IPS-NIHi11 (cell line): ENCODE results near the gene THSD4.
"Not testable (repeated sequence)": the region's sequence is repeated elsewhere in the genome, so short reads cannot be mapped to it uniquely, and the experiment has no call there.

Source experiments
- DNase-seq: peaks from one replicate; pipeline ENCODE4 v3.0.0; 2012; ENCODE audit warnings: mixed read lengths, low spot score

Gene THSD4

DNA sequence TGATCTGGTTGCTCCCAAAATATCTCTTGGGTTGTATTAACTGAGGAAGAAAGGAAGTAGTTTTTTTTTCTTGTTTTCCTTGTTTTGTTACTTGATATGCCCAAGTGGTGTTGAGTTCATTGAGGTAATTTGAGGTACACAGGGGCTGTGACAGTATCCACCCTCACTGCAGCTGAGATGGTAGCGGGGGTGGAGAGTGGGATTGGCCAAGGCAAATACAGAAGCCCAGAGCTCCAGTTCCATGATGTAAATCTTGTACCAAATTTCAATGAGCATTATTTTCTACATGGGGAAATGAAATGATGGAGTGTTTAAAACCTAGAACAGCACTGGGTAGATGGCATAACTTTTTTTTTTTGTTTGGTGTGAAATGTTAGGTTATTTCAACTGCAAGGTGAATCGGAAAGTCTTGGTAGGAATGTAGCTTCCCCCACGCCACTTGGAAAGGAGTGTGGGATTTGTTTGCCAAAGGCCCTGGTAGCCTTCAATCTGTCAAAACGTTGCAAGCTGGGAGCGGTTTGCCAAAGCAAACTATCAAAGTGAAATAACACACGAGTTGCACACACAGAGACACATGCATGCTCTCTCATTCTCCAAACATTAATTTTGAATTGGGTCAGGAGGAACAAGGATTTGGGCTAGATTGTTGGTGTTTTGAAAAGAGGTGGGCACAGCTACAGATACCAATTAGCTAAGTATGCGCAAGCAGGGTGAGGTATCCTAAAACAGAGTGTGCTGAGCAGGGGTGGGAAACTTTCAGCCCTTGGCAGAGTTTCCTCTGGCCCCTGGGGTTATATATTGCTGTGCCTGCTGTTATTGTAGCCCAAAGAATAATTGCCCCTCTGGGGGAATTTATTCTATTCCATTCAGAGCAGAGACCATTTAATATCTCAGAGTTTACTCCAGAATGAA, 34.6 kb downstream of the THSD4 start:
- no peak for DNase-seq

DNA sequence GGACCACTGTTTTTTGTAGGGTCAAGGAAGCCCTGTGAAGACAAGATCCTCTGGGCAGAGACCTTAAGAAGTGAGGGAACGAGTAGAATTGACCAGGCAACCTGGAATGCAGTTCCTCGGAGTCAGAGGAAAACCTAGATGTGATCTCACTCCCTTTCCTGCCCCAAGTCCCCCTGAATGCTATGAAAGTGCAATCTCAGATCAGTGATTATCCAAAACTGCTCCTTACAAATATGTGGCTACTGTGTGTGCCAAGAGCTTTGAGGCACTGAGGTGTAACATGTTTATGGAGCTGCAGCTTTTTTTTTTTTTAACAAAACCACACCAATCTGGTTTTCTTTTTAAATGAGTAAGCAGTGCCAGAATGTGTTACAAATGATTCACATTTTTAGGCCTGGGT, 35.8 kb downstream of the THSD4 start:
- no peak for DNase-seq

DNA sequence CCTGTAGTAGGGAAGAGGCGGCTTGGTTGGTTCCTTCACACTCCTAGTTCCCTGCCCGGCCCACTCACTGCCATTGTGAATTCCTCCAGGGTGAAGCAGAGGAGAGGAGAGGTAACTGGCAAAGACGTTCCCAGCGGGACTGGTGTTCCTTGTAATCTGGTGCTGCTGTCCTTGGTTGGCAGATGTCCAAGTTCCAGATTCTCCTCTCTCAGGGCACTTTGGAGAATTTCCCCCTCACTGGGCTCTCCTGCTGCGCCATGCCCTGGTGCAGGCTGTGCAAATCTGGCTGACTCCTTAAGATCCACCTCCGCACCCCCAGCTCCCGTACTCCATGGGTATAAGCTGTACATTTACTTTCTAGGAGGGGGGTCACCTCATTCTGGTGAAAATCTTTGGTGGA, 37.3 kb downstream of the THSD4 start:
- no peak for DNase-seq

DNA sequence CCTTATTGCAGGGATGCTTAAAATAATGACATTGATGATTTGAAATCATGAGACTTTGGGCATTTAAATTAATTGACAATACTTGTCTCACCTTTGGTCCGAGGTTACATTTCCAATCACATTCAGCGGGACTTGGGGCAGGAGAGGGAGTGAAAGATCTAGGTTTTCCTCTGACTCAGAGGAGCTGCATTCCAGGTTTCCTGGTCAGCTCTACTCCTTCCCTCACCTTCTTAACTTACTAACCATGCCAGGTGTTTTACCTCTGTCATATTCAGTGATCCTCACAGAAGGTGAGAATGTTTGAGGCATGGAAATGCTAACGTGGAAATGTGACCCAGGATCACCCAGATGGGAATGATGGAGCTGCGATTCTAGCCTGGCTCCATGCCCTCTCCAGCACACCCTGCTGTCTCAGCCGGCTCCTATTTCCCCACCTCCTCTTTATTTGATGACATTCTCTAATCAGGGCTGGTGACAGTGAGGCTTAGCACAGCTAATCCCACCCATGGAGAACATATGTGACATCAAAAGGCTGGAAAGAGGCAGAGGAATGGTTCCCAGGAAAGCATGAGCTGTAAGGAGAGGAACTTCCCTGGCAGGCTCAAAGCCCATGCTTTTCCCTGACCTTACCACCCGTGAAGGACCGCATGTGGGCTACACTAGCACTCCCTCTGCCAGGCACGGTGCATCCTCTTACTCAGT, 38.7 kb downstream of the THSD4 start:
- DNase-seq, result no peak

DNA sequence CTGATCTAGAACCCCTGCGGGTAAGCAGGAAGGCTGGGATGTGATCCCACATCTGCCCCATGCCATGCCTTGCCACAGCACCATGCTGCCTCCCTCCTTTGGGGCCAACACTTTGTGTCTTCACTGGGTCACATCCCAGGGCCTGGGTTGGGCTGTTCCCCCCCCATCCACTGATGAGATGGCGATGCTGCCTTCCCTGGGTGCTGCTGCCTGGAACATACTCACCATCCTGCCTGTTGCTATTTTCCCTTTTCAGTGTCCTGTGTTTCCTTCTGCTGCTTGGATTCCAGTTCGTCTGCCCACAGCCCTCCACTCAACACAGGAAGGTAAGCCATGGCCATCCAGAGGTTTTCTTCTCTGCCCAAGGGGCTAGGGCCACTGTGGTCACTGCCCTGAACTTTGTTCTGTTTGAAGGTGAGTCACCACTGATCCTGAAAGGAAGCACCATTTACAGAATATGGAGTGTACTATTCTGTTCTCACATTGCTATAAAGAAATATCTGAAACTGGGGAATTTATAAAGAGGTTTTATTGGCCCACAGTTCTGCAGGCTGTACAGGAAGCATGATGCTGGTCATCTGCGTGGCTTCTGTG, 39.4 kb downstream of the THSD4 start:
- no peak for DNase-seq

DNA sequence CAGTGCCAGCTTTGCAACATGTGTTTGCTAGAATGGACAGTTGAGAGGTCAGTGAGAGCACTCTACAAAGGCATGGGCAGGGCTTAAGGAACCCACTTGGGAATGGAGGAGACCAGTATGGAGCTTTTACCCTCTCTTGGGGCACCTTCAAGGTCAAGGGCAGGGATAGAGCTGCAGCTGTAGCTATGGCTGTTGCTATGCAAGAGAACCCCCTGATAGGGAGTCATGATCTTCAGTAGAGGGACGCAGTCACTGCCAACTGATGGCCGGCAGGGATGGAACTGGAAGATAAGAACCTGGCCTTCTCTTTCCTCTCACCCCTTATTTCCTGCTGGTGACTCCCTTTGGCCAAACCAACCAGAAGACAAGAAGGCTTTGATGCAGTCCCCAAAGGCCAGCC, 40.3 kb downstream of the THSD4 start:
- no peak for DNase-seq

DNA sequence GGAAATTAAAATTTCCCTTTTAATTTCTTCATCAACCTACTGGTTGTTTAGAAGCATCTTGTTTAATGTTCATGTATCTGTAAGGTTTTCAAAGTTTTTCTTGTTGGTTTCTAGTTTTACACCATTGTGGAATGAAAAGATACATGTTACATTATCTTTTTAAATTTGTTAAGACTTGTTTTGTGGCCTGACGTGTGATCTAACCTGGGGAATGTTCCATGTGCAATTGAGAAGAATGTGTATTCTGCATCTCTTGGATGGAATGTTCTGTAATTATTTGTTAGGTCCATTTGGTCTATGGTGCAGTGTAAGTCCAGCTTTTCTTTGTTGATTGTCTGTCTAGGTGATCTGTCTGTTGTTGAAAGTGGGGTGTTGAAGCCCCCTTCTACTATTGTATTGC, 45.7 kb downstream of the THSD4 start:
- no peak for DNase-seq

DNA sequence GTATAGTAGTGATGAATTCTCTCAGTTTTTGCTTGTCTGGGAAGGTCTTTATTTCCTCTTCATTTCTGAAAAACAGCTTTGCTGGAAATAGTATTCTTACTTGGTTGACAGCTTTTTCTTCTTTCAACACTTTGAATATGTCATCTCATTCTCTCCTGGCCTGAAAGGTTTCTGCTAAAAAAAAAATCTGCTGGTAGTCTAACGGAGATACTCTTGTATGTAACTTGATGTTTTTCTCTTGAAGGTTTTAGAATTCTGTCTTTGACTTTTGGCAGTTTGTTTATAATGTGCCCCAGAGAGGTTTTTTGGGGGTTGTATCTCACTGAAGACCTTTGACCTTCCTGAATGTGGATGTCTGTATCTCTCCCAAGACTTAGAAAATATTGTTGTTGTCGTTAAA, 47.0 kb downstream of the THSD4 start:
- no peak for DNase-seq

DNA sequence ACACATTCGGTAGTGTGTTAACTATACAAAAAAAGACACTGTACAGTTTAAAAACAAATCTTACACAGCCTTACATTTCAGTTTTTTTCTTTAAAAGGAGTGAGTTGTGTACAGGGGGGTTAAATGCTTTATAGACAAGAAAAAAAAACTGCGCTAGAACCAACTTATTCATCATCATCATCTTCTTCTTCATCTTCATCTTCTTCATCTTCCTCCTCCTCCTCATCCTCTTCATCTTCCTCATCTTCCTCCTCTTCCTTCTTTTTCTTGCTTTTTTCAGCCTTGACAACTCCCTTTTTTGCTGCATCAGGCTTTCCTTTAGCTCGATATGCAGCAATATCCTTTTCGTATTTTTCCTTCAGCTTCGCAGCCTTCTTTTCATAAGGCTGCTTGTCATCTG, 49.3 kb downstream of the THSD4 start:
- not testable (repeated sequence) for DNase-seq

DNA sequence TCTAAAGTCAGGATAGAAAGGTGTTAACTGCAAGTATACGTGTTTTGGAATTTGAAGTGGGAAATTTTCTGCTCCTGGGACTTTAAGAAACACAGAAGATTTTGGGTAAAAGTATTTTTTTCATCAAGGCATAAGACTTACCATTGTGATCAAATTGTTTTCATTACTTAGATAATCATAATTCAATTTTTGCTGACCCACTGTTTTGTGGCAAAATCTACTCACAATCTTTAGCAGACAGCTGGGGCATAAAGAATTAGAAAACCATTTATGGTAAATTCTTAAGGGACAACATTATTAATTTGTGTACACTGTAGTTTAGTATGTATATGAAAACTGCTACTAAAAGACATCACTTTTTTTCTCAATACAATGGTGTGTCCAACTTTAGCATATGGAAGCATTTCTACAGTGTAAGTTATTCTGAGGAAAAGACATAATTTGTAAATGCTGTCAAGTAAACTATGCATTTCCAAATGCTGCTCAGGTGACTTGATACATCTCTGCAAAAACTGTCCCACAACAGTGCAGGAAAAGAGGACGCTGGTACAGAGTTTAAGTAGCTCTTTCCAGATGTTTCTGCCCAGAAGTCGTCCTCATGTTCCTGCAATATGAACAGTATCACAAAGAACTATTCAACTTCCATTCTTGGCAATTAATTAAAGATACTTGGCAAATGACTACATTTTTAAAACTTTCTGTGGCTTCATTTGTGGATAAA, 52.3 kb downstream of the THSD4 start:
- no peak for DNase-seq

DNA sequence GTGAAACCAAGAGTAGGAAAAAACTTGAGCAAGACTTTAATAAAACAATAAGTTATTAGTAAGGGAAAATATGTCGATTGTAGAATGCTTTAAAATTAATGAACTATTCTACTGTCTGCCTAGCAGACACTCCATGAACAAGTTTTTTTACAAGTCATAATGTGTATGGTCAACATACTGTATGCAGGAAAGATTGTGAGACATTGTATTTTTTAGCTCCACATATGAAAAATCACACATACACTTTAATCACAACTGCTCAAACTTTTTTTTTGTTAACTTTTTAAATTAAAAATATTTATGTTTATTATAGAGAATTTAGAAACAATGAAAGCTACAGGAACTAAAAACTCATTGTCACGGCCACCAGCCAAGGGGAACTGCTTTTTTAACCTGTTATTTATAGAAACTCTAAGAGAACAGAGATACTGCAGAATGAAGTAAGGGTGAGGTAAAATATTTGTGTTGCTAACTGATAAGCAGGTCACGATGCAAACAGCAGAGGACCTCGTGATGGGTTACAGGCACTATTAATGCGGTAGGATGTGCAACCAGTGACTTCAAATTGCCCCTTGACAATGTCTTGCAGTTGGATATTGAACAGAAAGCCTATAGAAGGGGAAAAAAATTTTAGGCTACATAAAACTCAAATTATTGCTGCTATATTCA, 53.0 kb downstream of the THSD4 start:
- DNase-seq, result no peak

DNA sequence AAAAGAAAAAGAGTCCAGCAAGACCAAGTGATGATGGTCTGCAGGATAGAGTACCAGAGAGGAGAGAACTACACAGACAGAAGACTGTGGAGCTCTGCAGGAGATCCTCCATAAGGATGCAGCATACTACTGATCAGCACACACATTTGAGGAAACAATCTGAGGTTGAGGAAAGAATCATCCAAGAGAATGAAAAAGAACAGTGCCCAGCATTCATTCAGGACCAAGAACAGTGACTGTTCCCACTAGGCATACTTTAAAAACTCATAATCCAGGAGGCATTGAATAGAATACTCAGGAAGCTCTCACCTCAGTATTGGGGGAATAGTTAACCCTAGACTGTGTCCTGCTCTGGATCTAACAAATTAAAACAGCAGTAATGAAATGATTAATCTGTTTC, 54.9 kb downstream of the THSD4 start:
- DNase-seq, result no peak

DNA sequence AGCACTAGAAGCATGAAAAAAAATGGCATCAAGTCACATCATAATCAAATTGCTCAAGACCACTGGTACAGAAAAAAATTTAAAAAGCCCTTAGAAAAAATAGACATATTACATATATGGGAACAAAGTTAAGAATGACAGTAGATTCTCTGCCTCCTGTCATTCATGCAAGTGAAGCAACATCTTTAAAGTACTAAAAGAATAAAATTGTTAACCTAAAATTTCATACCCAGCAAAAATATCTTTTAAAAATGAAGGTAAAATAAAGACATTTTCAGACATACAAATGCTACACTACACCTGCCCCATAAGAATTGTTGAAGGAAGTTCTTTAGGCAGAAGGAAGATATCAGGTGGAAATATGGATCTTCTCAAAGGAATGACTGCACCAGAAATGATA, 55.9 kb downstream of the THSD4 start:
- no peak for DNase-seq

DNA sequence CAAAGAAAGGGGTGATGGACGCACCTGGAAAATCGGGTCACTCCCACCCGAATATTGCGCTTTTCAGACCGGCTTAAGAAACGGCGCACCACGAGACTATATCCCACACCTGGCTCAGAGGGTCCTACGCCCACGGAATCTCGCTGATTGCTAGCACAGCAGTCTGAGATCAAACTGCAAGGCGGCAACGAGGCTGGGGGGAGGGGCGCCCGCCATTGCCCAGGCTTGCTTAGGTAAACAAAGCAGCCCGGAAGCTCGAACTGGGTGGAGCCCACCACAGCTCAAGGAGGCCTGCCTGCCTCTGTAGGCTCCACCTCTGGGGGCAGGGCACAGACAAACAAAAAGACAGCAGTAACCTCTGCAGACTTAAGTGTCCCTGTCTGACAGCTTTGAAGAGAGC, 59.1 kb downstream of the THSD4 start:
- DNase-seq, result not testable (repeated sequence)

DNA sequence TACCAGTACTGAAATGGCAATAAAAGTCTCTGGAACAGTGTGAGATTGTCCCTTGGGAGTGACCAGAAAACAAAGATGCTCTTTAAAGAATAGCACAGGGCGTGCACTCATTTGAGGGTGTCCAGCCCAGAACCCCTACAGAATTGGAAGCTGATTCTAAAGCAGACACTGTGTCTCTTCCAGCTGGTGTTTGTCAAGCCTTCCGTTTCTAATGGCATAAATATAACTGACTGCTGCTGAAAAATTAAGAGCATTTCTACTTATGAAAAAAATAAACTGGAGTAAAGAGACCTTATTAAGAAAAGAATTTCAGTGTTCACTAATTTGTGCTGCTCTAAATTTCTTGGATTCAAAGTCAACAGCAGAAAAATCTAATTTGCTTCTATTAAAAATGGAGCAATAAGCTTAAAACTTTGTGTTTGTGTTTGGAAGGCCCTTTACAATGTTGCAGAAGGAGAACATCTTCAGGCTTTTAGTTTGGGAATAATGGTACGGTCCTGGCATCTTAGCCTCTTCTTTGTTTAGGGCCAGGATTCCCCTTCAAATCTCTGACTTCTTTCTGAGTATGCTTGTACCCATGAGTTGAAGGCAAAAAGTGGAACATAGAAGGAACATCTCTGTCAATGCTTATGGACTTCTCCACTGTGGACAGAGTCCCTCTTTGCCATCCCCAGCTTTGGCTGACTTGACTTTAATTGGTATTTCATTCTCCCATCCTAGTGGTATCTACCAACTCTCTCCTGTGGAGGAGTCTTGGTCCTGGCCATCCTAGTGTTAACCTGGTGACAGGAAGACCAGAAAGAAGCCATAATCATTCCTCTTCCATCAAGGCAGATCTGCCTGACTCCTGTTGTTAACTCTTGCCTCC, 65.9 kb downstream of the THSD4 start:
- DNase-seq, result no peak

DNA sequence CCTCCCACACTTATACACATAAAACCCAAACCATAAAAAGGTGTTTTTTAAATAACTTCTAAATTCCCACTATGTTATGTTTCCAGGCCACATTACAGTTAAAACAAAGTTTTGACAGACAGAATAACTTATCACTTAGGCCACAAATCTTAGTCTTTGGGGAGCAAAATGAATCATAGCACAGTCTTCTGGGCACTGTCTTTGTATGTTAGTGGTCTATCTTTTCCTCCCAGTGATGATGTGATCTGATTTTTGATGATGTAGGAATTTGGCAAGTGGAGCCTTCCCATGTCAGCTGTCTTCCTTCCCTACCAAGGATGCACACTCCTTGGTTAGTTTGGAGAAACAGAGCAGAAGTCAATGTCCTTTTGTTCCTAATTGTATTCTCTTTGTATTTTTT, 67.3 kb downstream of the THSD4 start:
- no peak for DNase-seq

DNA sequence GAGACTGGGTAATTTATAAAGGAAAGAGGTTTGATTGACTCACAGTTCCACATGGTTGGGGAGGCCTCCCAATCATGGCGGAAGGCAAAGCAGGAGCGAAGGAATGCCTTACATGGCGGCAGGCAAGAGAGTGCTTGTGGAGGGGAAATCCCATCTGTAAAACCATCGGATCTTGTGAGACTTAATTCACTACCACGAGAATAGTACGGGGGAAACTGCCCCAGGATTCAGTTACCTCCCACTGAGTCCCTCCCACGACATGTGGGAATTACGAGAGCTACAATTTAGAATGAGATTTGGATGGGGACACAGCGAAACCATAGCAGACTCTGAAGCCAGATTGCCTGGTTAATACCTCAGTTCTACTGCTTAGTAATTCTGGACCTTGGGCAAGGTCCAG, 67.8 kb downstream of the THSD4 start:
- DNase-seq, result no peak

DNA sequence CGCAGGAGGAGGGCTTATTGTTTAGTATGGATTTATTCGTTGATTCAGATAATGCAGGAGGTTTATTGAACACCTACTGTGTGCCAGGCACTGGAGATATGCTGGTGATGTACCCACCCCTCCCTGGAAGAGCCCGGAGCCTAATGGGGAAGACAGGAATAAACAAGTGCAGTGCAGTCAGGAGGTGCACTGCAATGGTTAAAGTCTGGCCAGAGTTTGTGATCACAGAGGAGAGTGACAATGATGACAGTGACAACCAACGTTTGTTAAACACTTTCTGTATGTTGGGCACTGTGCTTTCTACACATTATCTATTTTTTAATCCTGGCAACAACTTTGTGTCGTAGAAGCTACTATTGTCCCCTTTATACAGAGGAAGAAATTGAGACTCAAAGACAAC, 70.4 kb downstream of the THSD4 start:
- no peak for DNase-seq

DNA sequence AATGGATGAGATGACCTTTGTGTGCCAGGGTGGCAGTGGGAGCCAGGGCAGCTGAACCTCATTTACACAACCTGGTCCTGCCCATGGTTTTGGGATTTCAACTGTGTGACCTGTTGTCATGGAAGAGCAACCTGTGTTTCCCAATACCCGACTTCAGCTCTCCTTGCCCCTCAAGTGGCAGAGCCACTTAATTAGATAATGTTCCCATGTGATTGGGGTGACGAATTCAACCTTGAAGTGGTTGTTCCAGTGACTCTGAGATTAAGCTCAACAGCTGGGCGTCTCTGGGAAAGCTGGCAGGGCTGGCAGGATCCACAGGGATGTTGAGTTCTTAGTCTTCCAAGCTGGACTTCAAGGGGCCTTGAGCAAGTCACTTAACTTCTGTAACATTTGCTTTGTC, 71.0 kb downstream of the THSD4 start:
- no peak for DNase-seq

DNA sequence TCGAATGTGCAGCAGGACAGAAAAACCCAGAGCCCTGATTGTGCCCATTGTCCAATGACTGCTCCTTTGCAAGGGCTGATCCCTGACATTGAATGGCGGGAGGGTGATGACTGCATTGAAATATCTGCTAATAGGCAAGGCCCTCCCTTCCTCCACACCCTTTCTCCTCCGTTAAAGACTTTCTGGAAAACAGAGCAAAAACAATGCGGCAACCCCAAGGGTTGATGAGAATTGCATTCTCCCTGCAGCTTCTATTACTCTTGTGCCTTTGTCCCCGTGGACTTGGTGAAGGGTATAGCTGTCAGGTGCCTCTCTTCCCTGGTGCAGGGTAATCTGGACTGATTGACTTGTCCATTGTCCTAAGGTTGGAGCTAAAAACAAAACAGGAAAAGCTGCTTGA, 71.8 kb downstream of the THSD4 start:
- DNase-seq, result no peak

DNA sequence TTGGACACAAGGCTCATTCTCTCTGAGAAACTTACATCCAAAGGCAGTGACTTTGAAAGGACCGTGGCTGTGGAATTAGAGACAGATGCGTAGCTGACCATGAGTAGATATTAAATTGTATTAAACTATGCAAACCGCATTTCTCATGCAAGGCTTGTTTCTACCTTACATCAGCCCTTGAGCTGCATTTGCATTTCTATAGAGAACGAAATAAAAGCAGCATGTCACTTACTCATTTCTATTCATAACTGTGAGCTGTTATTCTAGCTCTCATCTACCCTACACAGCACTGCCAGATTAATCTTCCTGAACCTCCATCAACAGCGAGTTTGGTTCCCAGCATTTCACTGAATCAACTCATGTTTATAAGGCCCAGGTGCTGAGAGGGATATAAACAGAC, 72.3 kb downstream of the THSD4 start:
- DNase-seq, result no peak
